Measurements from ENCODE around the gene ALPL.

The ALPL gene

DNA sequence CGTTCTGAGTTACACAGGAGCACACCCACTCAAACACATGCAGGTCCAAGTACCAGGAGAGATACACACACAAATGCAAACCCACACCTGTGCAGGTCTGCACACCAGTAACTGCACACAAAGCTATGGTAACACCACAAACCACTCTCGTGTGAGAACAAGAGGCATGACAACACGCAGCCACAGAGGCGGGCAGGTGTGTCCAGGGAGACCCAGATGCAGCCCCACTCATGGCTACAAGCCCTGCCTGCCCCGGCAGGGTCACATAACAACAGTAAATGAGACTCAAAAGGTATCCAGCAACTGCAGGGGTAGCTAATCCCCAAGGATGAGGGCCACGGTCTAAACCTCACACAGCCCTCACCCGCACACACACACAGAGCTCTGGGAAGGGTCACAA, 111.8 kb downstream of the ALPL start (continued):
- TF ChIP-seq, protein P1, sequence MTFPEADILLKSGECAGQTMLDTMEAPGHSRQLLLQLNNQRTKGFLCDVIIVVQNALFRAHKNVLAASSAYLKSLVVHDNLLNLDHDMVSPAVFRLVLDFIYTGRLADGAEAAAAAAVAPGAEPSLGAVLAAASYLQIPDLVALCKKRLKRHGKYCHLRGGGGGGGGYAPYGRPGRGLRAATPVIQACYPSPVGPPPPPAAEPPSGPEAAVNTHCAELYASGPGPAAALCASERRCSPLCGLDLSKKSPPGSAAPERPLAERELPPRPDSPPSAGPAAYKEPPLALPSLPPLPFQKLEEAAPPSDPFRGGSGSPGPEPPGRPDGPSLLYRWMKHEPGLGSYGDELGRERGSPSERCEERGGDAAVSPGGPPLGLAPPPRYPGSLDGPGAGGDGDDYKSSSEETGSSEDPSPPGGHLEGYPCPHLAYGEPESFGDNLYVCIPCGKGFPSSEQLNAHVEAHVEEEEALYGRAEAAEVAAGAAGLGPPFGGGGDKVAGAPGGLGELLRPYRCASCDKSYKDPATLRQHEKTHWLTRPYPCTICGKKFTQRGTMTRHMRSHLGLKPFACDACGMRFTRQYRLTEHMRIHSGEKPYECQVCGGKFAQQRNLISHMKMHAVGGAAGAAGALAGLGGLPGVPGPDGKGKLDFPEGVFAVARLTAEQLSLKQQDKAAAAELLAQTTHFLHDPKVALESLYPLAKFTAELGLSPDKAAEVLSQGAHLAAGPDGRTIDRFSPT (tag by site-specific recombination; IDR thresholded peaks at IDR 0.05) = no peak
- TF ChIP-seq ZNF24 (tag by site-specific recombination; IDR thresholded peaks at IDR 0.05) = no peak
- no peak for TF ChIP-seq ZNF266 (tag by site-specific recombination; IDR thresholded peaks at IDR 0.05; ENCODE audit: low read depth)

DNA sequence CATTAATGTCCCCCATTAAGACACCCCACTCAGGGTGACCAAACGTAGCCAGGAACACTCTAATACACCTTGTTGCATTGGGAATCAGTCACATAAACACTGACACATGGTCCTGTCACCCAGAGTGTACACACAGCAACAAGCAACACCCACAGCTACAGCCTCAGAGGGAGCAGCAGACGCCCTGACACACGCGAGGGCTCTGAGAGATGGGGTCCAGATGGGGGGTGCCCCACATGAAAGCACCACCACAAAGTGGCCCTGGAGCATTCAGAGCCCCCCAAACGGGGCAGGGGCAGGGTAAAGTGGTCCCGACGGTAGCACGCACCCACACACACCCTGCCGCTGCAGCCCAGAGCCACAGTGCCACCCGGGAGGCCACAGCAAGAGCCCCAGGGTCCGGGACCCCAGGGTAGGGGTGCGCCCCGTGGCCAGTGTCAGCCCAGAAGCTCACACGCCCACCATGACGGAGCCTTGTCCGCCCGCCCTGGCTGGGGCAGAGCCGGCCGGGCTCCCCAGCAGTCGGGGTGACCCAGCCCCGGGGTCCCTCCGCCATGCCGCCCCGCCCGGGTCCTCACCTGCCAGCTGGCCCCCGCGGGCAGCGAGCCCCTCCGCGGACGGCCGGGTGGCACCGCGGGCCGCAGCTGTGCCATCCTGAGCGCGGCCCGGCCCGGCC, 112.7 kb downstream of the ALPL start:
- Histone ChIP-seq H3K4me3 (ENCODE audit: low read depth, low read length) (no peak overlapping the region), H3K36me3 (ENCODE audit: control insufficient read depth in 2 of 2, insufficient read depth in 1 of 2, low read length in 2 of 2) (no peaks in the 10 kb centered on the region), H3K9me3 (ENCODE audit: control insufficient read depth, insufficient read depth, low read depth, low read length) (no peaks in the 10 kb centered on the region), H3K4me1 (ENCODE audit: control insufficient read depth, insufficient read depth, low read length) (peaks cover 4% of the 10 kb centered on the region; the same call in 1 of the 2 replicates), H3K27ac (ENCODE audit: extremely low read depth, low read depth, low read length) (no peak overlapping the region; the same call in 1 of the 2 replicates)
- CTCF ChIA-PET = interaction anchor here (0.6 to 1.3 kb wide), 2 partner anchors 26 to 90 kb away, joined by 3 read pairs; no protein-coding TSS in a partner anchor
- POLR2A ChIA-PET = no interaction called here
- TF ChIP-seq GLIS2 (tag by site-specific recombination; IDR thresholded peaks at IDR 0.05) = peak; percentile 67
- no peak for TF ChIP-seq ZNF146 (tag by site-specific recombination; IDR thresholded peaks at IDR 0.05)
- TF ChIP-seq ZNF585B (tag by site-specific recombination; IDR thresholded peaks at IDR 0.05) = no peak
- TF ChIP-seq SCRT2 (tag by site-specific recombination; IDR thresholded peaks at IDR 0.05) = peak; percentile 34; the same call in 1 of the 2 replicates
- TF ChIP-seq ZBTB17 (tag by site-specific recombination; IDR thresholded peaks at IDR 0.05) = no peak
- TF ChIP-seq ZFHX2 (tag by site-specific recombination; conservative IDR thresholded peaks at IDR 0.05) = 0 out of 2 replicates have a peak, but pooled peaks have one; percentile 14
- TF ChIP-seq, protein P2, sequence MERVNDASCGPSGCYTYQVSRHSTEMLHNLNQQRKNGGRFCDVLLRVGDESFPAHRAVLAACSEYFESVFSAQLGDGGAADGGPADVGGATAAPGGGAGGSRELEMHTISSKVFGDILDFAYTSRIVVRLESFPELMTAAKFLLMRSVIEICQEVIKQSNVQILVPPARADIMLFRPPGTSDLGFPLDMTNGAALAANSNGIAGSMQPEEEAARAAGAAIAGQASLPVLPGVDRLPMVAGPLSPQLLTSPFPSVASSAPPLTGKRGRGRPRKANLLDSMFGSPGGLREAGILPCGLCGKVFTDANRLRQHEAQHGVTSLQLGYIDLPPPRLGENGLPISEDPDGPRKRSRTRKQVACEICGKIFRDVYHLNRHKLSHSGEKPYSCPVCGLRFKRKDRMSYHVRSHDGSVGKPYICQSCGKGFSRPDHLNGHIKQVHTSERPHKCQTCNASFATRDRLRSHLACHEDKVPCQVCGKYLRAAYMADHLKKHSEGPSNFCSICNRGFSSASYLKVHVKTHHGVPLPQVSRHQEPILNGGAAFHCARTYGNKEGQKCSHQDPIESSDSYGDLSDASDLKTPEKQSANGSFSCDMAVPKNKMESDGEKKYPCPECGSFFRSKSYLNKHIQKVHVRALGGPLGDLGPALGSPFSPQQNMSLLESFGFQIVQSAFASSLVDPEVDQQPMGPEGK (tag by site-specific recombination; IDR thresholded peaks at IDR 0.05) = 0 out of 2 replicates have a peak, but pooled peaks have one; percentile 14
- no peak for TF ChIP-seq SETDB1 (IDR thresholded peaks at IDR 0.05; ENCODE audit: insufficient read length, low read length)
- TF ChIP-seq ZNF157 (tag by site-specific recombination; IDR thresholded peaks at IDR 0.05) = no peak
- no peak for TF ChIP-seq ZFP37 (tag by site-specific recombination; IDR thresholded peaks at IDR 0.05)
- TF ChIP-seq, protein P3, sequence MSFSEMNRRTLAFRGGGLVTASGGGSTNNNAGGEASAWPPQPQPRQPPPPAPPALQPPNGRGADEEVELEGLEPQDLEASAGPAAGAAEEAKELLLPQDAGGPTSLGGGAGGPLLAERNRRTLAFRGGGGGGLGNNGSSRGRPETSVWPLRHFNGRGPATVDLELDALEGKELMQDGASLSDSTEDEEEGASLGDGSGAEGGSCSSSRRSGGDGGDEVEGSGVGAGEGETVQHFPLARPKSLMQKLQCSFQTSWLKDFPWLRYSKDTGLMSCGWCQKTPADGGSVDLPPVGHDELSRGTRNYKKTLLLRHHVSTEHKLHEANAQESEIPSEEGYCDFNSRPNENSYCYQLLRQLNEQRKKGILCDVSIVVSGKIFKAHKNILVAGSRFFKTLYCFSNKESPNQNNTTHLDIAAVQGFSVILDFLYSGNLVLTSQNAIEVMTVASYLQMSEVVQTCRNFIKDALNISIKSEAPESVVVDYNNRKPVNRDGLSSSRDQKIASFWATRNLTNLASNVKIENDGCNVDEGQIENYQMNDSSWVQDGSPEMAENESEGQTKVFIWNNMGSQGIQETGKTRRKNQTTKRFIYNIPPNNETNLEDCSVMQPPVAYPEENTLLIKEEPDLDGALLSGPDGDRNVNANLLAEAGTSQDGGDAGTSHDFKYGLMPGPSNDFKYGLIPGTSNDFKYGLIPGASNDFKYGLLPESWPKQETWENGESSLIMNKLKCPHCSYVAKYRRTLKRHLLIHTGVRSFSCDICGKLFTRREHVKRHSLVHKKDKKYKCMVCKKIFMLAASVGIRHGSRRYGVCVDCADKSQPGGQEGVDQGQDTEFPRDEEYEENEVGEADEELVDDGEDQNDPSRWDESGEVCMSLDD (tag by site-specific recombination; IDR thresholded peaks at IDR 0.05) = no peak
- TF ChIP-seq ZNF76 (tag by site-specific recombination; IDR thresholded peaks at IDR 0.05; ENCODE audit: borderline replicate concordance, low read depth) = no peak
- no peak for TF ChIP-seq PBX3 (CRISPR knock-in tag; IDR thresholded peaks at IDR 0.05)
- TF ChIP-seq ZNF558 (tag by site-specific recombination; IDR thresholded peaks at IDR 0.05) = no peak
- TF ChIP-seq, protein P4, sequence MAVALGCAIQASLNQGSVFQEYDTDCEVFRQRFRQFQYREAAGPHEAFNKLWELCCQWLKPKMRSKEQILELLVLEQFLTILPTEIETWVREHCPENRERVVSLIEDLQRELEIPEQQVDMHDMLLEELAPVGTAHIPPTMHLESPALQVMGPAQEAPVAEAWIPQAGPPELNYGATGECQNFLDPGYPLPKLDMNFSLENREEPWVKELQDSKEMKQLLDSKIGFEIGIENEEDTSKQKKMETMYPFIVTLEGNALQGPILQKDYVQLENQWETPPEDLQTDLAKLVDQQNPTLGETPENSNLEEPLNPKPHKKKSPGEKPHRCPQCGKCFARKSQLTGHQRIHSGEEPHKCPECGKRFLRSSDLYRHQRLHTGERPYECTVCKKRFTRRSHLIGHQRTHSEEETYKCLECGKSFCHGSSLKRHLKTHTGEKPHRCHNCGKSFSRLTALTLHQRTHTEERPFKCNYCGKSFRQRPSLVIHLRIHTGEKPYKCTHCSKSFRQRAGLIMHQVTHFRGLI (tag by site-specific recombination; IDR thresholded peaks at IDR 0.05) = no peak
- no peak for TF ChIP-seq OSR2 (tag by site-specific recombination; IDR thresholded peaks at IDR 0.05)
